Measurements from ENCODE around the gene PREX1.
A peak's percentile ranks its signal among the peaks of the same experiment; 100 is the strongest.
"Not testable (repeated sequence)": the region's sequence is repeated elsewhere in the genome, so short reads cannot be mapped to it uniquely, and the experiment has no call there.

The PREX1 gene

GRCh38 chr20:48839154-48839917 lies 11.5 kb upstream of the PREX1 start:
- peaks cover 12% of the 10 kb centered on the region for H3K4me1 Mint-ChIP-seq
- ATAC-seq (no peak), DNase-seq (no peak)
- no peak overlapping the region for H3K27ac Mint-ChIP-seq
- H3K4me3 Mint-ChIP-seq: no peak overlapping the region
- no peaks in the 10 kb centered on the region for H3K27me3 Mint-ChIP-seq
- peaks cover 4% of the 10 kb centered on the region for H3K9me3 Mint-ChIP-seq
- no peaks in the 10 kb centered on the region for H3K36me3 Mint-ChIP-seq (ENCODE audit: low read depth)

GRCh38 chr20:48837014-48837413 lies 9.2 kb upstream of the PREX1 start:
- Mint-ChIP-seq H3K27me3 (no peaks in the 10 kb centered on the region), H3K36me3 (ENCODE audit: low read depth) (no peaks in the 10 kb centered on the region), H3K4me3 (no peak overlapping the region), H3K9me3 (no peaks in the 10 kb centered on the region), H3K4me1 (peaks cover 20% of the 10 kb centered on the region), H3K27ac (no peak overlapping the region)
- DNase-seq (no peak), ATAC-seq (no peak)

GRCh38 chr20:48835390-48835789 lies 7.6 kb upstream of the PREX1 start:
- no peak for ATAC-seq
- no peak for DNase-seq
- Mint-ChIP-seq H3K9me3 (no peaks in the 10 kb centered on the region), H3K4me3 (no peak overlapping the region), H3K4me1 (peaks cover 30% of the 10 kb centered on the region), H3K27me3 (no peaks in the 10 kb centered on the region), H3K27ac (peak overlapping the region; percentile 1), H3K36me3 (ENCODE audit: low read depth) (no peaks in the 10 kb centered on the region)

- H3K4me3 Mint-ChIP-seq: no peak overlapping the region
- peaks cover 32% of the 10 kb centered on the region for H3K4me1 Mint-ChIP-seq
- ATAC-seq: no peak
- no peaks in the 10 kb centered on the region for H3K36me3 Mint-ChIP-seq (ENCODE audit: low read depth)
- H3K9me3 Mint-ChIP-seq: no peaks in the 10 kb centered on the region
- no peak overlapping the region for H3K27ac Mint-ChIP-seq
- DNase-seq: no peak
- no peaks in the 10 kb centered on the region for H3K27me3 Mint-ChIP-seq
Measured at GRCh38 chr20:48834278-48834677, 6.5 kb upstream of the PREX1 start.

GRCh38 chr20:48832405-48832730 lies 4.6 kb upstream of the PREX1 start:
- ATAC-seq (no peak), DNase-seq (no peak)
- Mint-ChIP-seq H3K9me3 (no peaks in the 10 kb centered on the region), H3K4me3 (no peak overlapping the region), H3K4me1 (peaks cover 35% of the 10 kb centered on the region), H3K27me3 (no peaks in the 10 kb centered on the region), H3K27ac (peak overlapping the region; percentile 14), H3K36me3 (ENCODE audit: low read depth) (no peaks in the 10 kb centered on the region)

GRCh38 chr20:48831718-48832404 lies 4.1 kb upstream of the PREX1 start:
- peaks cover 1% of the 10 kb centered on the region for H3K36me3 Mint-ChIP-seq (ENCODE audit: low read depth)
- H3K27me3 Mint-ChIP-seq: no peaks in the 10 kb centered on the region
- H3K9me3 Mint-ChIP-seq: no peaks in the 10 kb centered on the region
- peaks cover 30% of the 10 kb centered on the region for H3K4me1 Mint-ChIP-seq
- peak overlapping the region; percentile 23 for H3K27ac Mint-ChIP-seq
- ATAC-seq (no peak), DNase-seq (no peak)
- H3K4me3 Mint-ChIP-seq: no peak overlapping the region

GRCh38 chr20:48830826-48831318 lies 3.1 kb upstream of the PREX1 start:
- Mint-ChIP-seq H3K9me3 (no peaks in the 10 kb centered on the region), H3K4me1 (peaks cover 33% of the 10 kb centered on the region), H3K36me3 (ENCODE audit: low read depth) (peaks cover 3% of the 10 kb centered on the region), H3K27ac (no peak overlapping the region), H3K27me3 (no peaks in the 10 kb centered on the region), H3K4me3 (no peak overlapping the region)
- ATAC-seq (no peak), DNase-seq (no peak)

- peaks cover 5% of the 10 kb centered on the region for H3K36me3 Mint-ChIP-seq (ENCODE audit: low read depth)
- no peaks in the 10 kb centered on the region for H3K9me3 Mint-ChIP-seq
- ATAC-seq (no peak), DNase-seq (no peak)
- H3K27me3 Mint-ChIP-seq: no peaks in the 10 kb centered on the region
- no peak overlapping the region for H3K4me3 Mint-ChIP-seq
- peaks cover 42% of the 10 kb centered on the region for H3K4me1 Mint-ChIP-seq
- no peak overlapping the region for H3K27ac Mint-ChIP-seq
Measured at GRCh38 chr20:48829940-48830339, 2.1 kb upstream of the PREX1 start.

GRCh38 chr20:48828734-48829460 lies 1.1 kb upstream of the PREX1 start:
- peak overlapping the region; percentile 53 for H3K27ac Mint-ChIP-seq
- H3K27me3 Mint-ChIP-seq: no peaks in the 10 kb centered on the region
- H3K4me1 Mint-ChIP-seq: peaks cover 53% of the 10 kb centered on the region
- peak overlapping the region; percentile 79 for H3K4me3 Mint-ChIP-seq
- DNase-seq (no peak), ATAC-seq (no peak)
- peaks cover 5% of the 10 kb centered on the region for H3K36me3 Mint-ChIP-seq (ENCODE audit: low read depth)
- H3K9me3 Mint-ChIP-seq: no peaks in the 10 kb centered on the region

GRCh38 chr20:48826883-48827771 lies 672 bp downstream of the PREX1 start:
- Mint-ChIP-seq H3K27ac (peak overlapping the region; percentile 98), H3K36me3 (ENCODE audit: low read depth) (peaks cover 5% of the 10 kb centered on the region)
- DNase-seq: peak; percentile 54

GRCh38 chr20:48826480-48826879 lies 1.3 kb downstream of the PREX1 start:
- peaks cover 63% of the 10 kb centered on the region for H3K4me1 Mint-ChIP-seq
- H3K9me3 Mint-ChIP-seq; ATAC-seq; H3K27me3 Mint-ChIP-seq; H3K36me3 Mint-ChIP-seq (ENCODE audit: low read depth); DNase-seq: not testable (repeated sequence)
- H3K27ac Mint-ChIP-seq: peak overlapping the region; percentile 98
- peak overlapping the region; percentile 94 for H3K4me3 Mint-ChIP-seq

More at GRCh38 chr20:48826883-48827771, 672 bp downstream of the PREX1 start:
- H3K9me3 Mint-ChIP-seq: no peaks in the 10 kb centered on the region
- peak; percentile 1 for ATAC-seq
- peaks cover 62% of the 10 kb centered on the region for H3K4me1 Mint-ChIP-seq
- no peaks in the 10 kb centered on the region for H3K27me3 Mint-ChIP-seq
- H3K4me3 Mint-ChIP-seq: peak overlapping the region; percentile 94

GRCh38 chr20:48826069-48826468 lies 1.7 kb downstream of the PREX1 start:
- no peaks in the 10 kb centered on the region for H3K9me3 Mint-ChIP-seq
- H3K27me3 Mint-ChIP-seq: no peaks in the 10 kb centered on the region
- peaks cover 9% of the 10 kb centered on the region for H3K36me3 Mint-ChIP-seq (ENCODE audit: low read depth)
- peaks cover 65% of the 10 kb centered on the region for H3K4me1 Mint-ChIP-seq
- DNase-seq (no peak), ATAC-seq (no peak)
- peak overlapping the region; percentile 98 for H3K27ac Mint-ChIP-seq
- peak overlapping the region; percentile 94 for H3K4me3 Mint-ChIP-seq

- ATAC-seq: no peak
- Mint-ChIP-seq H3K27ac (peak overlapping the region; percentile 98), H3K36me3 (ENCODE audit: low read depth) (peaks cover 9% of the 10 kb centered on the region), H3K9me3 (no peaks in the 10 kb centered on the region), H3K4me3 (peak overlapping the region; percentile 94), H3K4me1 (peaks cover 68% of the 10 kb centered on the region), H3K27me3 (no peaks in the 10 kb centered on the region)
- no peak for DNase-seq
Measured at GRCh38 chr20:48825566-48825920, 2.3 kb downstream of the PREX1 start.
